RWPE1 (cell line): ENCODE data around the gene C17orf107.
A peak's percentile ranks its signal among the peaks of the same experiment; 100 is the strongest.
"Not testable (repeated sequence)": the region's sequence is repeated elsewhere in the genome, so short reads cannot be mapped to it uniquely, and the experiment has no call there.

Experiments used
- CTCF ChIA-PET: fragments of 350-600 bp; sonication (Branson Sonifier 250); formaldehyde crosslinking; extraction: SDS; loops from one replicate; lab custom pipeline; 2021; lab: Yijun Ruan, JAX
- POLR2A ChIA-PET: fragments of 400-600 bp; formaldehyde crosslinking; extraction: SDS; loops from one replicate; lab custom pipeline; 2020; ENCODE audit warnings: antibody characterized with exemption; ENCODE audit not compliant: low non-redundant PET; lab: Yijun Ruan, JAX
- DNase-seq: peaks from one replicate; pipeline ENCODE4 v3.0.0; 2012; ENCODE audit warnings: low spot score
- H3K27ac ChIP-seq: fragments of 450-650 bp; 2 replicates; pipeline ENCODE4 v1.5.1; 2017
- CTCF ChIP-seq: fragments of 450-650 bp; conservative IDR thresholded peaks from 2 replicates; pipeline ENCODE4 v1.5.1; 2017; ENCODE audit warnings: low read depth, mild to moderate bottlenecking

C17orf107 gene

DNA sequence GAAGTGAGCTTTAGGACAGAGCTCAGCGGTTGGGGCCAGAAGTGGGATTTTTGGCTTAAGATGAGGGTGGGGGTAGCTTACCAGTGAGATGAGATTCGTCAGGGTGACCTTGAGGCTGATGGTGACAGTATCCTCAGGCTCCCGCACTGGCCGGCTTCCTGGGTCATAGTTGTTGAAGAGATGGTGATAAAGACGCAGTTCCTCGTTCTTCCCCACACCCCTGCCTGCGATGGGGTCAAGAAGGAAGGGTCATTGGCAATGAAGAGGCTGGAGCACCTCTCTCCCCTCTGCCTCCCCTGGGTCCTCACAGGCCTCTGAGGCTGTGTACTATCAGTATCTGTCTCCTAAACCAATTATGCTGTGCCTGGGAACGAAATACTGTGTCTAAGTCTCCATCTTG, 3.2 kb downstream of the C17orf107 start:
- H3K27ac ChIP-seq, result peak overlapping the region; percentile 67
- ChIA-PET POLR2A (no interaction called here), CTCF (interaction anchor here (0.6 to 1.7 kb wide), 7 partner anchors 13 to 121 kb away, joined by 3 to 11 read pairs (median 4); no protein-coding TSS in a partner anchor)
- no peak for TF ChIP-seq CTCF
- DNase-seq, result no peak

- CTCF ChIA-PET, result interaction anchor here (0.6 to 1.6 kb wide), 17 partner anchors 9 to 222 kb away, joined by 3 to 11 read pairs (median 4); partner anchors contain the start of gene VMO1
- DNase-seq, result peak; percentile 50
- TF ChIP-seq CTCF, result peak; percentile 87
- H3K27ac ChIP-seq, result peak within 1 kb of the TSS; percentile 67
- POLR2A ChIA-PET, result interaction anchor here (0.6 kb wide), 2 partner anchors 24 to 345 kb away, joined by 4 to 7 read pairs; no protein-coding TSS in a partner anchor
Measured at GRCh38 chr17:4903051-4903818, 3.9 kb downstream of the C17orf107 start, which contains the start of gene CHRNE. CHRNE (minus strand) TSS chr17:4903098; CDS start chr17:4903063, 35 bp downstream.

- DNase-seq, POLR2A ChIA-PET, CTCF ChIA-PET, H3K27ac ChIP-seq: not testable (repeated sequence)
Measured at GRCh38 chr17:4906642-4907041, 7.3 kb downstream of the C17orf107 start.

GRCh38 chr17:4908301-4908700, 9.0 kb downstream of the C17orf107 start:
- peak overlapping the region; percentile 97 for H3K27ac ChIP-seq
- ChIA-PET POLR2A (interaction anchor here (1.9 kb wide), 1 partner anchor 31 kb away, joined by 18 read pairs; the partner anchor contains the start of genes RNF167 and SLC25A11), CTCF (interaction anchor here (0.9 to 1.8 kb wide), 10 partner anchors 10 to 118 kb away, joined by 3 to 9 read pairs (median 6); partner anchors contain the start of genes CAMTA2, RNF167 and SLC25A11)
- no peak for TF ChIP-seq CTCF
- DNase-seq, result peak; percentile 46

GRCh38 chr17:4908711-4909496, 9.6 kb downstream of the C17orf107 start:
- TF ChIP-seq CTCF, result peak; percentile 85
- peak; percentile 81 for DNase-seq
- ChIA-PET CTCF (interaction anchor here (0.5 to 1.8 kb wide), 18 partner anchors 8 to 206 kb away, joined by 3 to 9 read pairs (median 4); partner anchors contain the start of genes ARRB2, CAMTA2, RNF167 and SLC25A11), POLR2A (interaction anchor here (1.2 to 1.9 kb wide), 4 partner anchors 31 to 88 kb away, joined by 3 to 18 read pairs (median 4); partner anchors contain the start of genes INCA1, KIF1C, PFN1 and RNF167)
- peak overlapping the region; percentile 97 for H3K27ac ChIP-seq

- TF ChIP-seq CTCF, result no peak
- no peak overlapping the region for H3K27ac ChIP-seq
- no peak for DNase-seq
- CTCF ChIA-PET, result interaction anchor here (0.6 kb wide), 1 partner anchor 11 kb away, joined by 3 read pairs; the partner anchor contains the start of gene CHRNE
- POLR2A ChIA-PET, result no interaction called here
Measured at GRCh38 chr17:4913994-4914393, 14.7 kb downstream of the C17orf107 start.

GRCh38 chr17:4914551-4914950, 15.2 kb downstream of the C17orf107 start:
- POLR2A ChIA-PET, result not testable (repeated sequence)
- CTCF ChIA-PET, result interaction anchor here (0.7 kb wide), 1 partner anchor 893 kb away, joined by 5 read pairs; no protein-coding TSS in a partner anchor

More at GRCh38 chr17:4914551-4914950, 15.2 kb downstream of the C17orf107 start:
- DNase-seq, H3K27ac ChIP-seq: not testable (repeated sequence)
